Activated CD4-positive, alpha-beta T cell treated with anti-CD3 and anti-CD28 coated beads, Interleukin-2, amount 50 U/mL, for 16 hours (primary cell): ENCODE measurements around the gene SDC1.
"Not testable (repeated sequence)": the region's sequence is repeated elsewhere in the genome, so short reads cannot be mapped to it uniquely, and the experiment has no call there.

Experiments used
- DNase-seq: peaks from one replicate; pipeline ENCODE4 v3.0.0-alpha.2; 2020

The SDC1 gene

DNA sequence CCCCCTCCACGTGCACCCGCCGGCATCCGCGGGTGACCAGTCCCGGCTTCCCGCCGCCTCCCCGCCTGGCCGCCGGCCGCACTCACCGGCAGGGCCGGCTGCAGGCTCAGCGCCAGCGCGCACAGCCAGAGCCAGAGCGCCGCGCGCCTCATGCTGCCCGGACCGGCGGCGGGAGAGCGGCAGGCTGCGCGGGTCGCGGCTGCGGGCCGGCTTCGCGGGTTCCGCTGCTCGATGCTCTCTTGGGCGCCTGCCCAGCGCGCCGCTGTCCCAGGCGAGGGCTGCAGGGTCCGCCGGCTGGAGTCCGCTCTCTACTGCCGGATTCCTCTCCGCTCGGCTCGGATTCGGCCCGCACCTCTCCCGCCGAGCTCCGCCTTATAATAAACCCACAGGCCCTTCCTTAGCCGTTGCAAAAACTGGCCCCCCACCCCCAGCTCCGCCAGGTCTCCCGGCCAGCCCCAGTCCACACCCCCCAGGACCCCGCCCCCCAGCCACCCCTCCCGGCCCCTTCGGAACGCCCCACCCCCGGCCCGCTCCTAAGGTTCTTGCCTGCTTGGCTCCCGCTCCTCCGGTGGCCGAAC is at the start of gene SDC1:
Gene SDC1, minus strand, starts transcription at position 415 of the 578 bp plus-strand sequence. Its CDS starts 263 bp downstream, at position 152.
- no peak for DNase-seq

- DNase-seq: no peak
These were observed 48.1 kb upstream of the SDC1 start for GRCh38 chr2:20273042-20273441.

GRCh38 chr2:20268317-20268716 is 43.4 kb upstream of the SDC1 start:
- DNase-seq: not testable (repeated sequence)

- no peak for DNase-seq
These were observed 42.6 kb upstream of the SDC1 start for GRCh38 chr2:20267529-20267928.

- no peak for DNase-seq
These were observed 39.7 kb upstream of the SDC1 start for GRCh38 chr2:20264629-20265028.

- no peak for DNase-seq
These were observed 32.5 kb upstream of the SDC1 start for GRCh38 chr2:20257411-20257810.

- DNase-seq: no peak
These were observed 29.8 kb upstream of the SDC1 start for GRCh38 chr2:20254731-20255130.

DNA sequence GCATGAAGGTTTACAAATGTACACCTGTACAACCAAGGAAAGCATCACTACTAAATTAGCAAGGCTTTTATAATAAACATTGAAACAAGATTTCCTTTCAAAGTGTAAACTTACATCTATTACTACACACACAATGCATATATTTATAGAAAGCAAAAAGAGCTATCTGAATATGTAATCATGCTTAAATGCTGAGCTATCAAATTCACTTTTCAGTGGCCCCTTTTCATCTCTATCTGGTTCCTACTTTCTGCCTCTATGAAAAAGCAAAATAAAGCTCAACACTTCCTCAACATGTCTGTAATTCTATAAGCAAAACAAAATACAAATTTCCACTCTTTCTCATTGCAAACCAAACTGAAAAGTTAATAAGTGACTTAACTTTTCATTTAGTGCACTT is 25.5 kb upstream of the SDC1 start:
- DNase-seq: no peak

DNA sequence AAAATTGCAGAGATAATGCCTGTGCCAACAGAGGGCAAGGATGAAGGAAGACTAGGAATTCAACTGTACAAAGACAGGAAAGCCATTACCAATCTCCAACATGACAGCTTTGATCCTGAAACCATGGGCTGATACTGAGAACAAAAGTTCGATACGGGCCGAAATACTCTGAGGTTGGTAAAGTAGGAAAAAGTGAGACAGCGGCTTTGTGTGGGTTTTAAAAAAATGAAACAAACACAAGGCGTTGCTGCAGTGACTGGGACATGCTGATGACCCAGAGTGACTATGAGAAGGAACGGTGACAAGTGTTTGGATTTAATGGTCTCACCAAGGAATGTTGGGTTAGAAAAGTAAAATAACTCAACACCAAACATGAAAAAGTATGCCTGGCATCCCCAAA is 24.2 kb upstream of the SDC1 start:
- DNase-seq: no peak

DNA sequence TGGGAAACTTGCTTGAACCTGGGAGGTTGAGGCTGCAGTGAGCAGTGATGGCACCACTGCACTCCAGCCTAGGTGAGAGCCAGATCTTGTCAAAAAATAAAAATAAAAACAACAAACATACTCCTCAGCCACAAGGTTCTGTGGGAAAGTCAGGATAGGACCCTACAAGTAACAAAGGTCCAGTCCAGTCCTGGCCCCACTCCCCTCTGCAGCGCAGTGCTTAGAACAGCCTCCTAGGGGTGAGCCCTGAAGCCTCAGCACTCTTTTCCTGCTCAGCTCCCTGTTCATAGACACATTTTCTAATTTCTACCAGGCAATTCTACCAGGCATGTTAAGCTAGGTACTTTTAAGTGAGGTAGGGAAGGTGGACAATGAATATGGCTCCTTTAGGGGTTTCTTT is 22.2 kb upstream of the SDC1 start:
- no peak for DNase-seq

GRCh38 chr2:20243637-20244036 is 18.7 kb upstream of the SDC1 start:
- not testable (repeated sequence) for DNase-seq

DNA sequence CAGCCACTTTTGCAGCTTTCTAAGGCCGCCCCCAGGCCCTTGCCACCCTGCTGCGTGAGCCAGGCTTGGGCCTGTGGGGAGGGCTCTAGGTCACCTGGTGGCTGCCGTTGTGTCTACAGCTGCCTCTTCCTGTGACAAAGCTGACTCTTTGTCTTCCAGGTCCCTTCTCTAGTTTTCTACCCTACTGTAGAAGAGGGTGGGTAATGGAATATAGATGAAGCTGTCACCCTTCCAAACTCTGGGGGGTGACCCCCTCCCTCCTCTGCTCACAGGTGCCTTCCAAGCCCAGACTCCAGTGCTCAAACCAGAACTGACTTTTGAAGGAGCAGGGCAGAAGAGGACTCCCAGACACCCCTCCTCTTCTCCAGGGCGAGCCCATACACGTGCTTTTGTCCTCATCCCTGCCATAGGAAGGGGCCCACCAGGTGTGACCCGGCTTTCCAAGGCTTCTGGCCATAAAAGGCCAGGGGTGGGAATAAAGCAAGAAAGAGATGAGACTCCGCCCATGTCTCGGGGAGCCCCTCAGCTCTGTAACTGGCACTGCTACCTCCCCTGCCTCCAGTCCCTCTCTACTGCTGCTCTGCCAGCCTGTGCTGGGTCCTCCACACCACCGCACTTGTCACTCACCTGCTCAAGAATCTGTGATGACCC is 17.9 kb upstream of the SDC1 start:
- no peak for DNase-seq

DNA sequence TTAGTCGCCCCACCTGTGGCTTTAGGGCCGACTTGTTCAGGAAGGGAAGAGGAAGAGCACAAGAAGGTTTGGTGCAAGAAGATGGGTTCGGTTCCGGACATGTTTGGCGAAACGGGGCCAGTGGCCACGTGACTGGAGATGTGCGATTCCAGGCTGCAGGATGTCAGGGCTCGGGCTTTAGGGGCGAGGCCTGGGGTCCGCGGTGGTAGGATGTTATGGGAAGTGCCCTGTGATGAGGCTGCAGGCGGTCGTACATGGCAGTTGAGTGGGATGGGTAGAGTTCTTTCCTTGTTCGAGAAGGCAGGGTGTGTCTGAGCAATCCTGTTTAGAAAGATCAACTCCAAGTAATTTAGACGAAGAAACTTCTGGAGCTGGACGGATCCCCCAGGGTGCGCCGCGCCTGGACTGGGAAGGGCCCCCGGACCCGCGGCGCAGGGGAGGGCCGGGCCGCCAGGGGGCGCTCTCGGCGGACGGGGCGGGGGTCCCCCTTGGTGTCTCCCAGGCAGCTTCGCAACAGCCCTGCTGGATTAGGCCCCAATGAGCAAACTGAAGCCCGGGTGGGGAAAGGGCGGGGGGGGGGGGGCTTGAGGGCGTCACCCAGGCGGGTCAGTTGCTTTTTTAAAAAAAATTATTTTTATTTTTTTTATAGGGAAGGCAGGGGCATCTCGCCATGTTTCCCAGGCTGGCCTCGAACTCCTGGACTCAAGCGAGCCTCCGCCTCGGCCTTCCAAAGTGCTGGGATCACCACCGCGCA is 17.2 kb upstream of the SDC1 start:
- no peak for DNase-seq

DNA sequence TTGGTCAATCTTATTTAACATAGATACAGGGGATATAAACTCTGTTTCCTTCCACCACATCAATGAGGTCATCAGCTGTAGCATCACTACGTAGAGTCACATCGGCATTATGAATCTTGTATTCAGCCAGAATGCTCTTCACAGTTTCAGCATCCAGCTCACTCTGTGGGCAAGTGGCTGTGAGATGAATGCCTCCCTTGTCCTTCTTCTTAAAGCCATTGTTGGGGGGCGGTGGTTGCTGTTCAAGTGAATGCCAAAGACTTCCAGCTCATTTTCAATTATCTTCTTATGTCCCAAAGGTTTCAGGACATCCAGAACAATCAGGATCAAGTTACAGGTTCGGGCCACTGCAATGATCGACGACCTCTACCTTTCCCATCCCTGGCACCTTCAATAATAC is 15.4 kb upstream of the SDC1 start:
- not testable (repeated sequence) for DNase-seq

DNA sequence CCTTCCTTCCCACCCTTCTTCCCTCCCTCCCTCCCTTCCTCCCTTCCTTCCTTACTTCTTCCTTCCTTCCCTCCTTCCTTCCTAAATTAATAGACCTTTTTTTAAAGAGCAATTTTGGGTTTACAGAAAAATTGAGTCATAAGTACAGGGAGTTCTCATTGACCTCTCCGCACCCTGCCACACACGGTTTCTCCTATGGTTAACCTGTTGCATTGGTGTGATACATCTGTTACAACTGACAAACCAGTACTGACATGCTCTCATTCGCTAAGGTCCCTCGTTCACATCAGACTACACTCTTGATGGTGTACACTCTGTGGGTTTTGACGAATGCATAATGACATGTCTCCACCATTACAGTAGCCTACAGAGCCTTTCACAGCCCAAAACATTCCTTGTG is 11.6 kb upstream of the SDC1 start:
- DNase-seq: no peak

DNA sequence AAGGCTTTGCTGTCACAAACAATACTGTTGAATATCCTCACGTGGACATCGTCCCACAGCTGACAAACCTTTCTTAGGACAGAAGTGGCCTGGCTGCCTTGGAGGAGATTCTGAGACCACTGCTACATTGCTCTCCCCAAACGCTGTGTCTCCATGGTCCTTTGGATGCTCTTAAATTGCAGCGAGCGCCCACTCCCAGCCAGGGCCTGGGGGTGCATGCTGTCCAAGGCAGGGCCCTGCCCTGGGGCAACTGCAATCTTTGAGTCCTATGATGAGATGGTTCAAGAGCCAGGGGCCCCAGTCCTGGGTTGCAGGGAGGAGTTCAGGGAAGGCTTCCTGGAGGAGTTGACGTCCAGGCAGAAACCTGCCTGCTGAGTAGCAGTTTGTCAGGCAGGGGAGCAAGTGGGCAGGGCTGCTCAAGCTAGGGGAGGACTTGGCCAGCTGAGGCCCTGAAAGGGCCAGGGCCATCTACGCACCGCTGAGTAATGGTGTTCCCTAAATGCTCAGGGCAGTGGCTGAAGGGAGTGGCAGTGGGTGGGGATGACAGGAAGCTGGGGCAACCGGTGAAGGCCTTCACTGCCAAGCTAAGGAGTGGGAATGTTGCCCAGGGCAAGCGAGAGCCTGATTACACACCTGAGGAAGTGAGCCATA is 10.8 kb upstream of the SDC1 start:
- no peak for DNase-seq

DNA sequence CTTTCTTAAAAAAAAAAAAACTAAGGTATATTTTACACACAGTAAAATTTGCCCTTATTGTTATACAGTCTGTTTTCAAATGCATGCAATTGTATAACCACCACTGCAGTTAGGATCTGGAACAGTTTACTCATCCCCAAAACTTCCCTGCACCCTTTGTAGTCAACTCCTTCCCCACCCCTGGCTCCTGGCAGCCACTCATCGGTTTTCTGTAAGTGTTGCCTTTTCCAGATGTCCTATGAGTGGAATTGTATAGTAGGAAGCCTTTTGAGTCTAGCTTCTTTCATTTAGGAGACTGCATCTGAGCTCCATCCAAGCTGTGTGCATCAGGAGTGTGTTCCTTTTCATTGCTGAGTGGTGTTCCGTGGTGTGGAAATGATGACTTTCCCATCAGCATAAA is 9.7 kb upstream of the SDC1 start:
- DNase-seq: not testable (repeated sequence)

GRCh38 chr2:20232837-20233207 is 7.9 kb upstream of the SDC1 start:
- DNase-seq: no peak

DNA sequence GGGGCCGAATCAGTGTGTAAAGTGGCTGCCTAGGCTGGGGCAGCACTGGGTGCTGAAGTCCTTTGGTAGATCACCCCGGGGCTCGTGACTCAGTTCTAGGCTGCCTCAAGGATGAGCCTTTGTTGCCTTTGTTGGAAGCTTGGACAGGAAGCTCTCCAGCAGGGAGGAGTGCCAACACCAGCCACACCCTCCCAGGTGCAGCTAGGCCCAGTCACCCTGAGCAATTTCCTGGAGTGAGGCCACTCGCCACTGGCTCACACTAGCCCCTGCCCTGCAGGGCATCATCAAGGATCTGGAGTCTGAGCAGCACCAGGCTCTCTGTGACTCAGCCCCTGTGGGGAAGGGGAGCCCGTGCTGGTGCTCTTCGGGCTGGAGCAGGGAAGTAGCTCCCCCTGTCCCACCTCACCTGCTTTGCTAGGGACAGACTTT is 6.7 kb upstream of the SDC1 start:
- DNase-seq: no peak

DNA sequence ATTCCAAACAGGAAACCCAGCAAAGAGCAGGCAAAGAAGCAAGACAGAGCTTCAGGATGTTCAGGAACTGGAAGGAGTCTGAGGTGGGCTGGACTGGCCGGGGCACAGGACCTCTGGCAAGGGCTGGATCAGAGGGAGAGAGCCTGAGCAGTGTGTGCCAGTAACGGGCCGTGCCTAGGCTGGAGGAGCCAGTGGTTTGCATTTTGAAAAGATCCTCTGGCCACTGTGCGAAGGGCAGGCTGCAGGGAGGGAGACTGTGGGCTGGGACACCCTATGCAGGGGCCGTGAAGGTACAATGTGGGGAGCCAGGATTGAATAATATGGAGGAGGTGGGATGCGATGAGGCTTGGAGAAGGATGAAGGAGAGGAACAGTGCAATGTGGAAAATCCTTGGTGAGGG is 6.2 kb upstream of the SDC1 start:
- DNase-seq: no peak

DNA sequence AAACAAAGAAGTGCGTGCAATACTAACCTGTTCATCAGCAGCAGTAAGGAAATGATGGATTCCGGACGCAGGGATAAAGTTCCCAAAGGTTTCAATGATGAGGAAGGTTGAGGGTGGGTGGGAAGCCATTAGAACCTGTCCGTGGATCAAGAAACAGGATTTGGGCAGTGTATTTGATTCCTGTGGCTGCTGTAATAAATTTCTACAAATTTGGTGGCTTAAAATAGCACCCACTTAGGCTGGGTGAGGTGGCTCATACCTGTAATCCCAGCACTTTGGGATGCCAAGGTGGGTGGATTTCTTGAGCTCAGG is 5.1 kb upstream of the SDC1 start:
- DNase-seq: no peak

DNA sequence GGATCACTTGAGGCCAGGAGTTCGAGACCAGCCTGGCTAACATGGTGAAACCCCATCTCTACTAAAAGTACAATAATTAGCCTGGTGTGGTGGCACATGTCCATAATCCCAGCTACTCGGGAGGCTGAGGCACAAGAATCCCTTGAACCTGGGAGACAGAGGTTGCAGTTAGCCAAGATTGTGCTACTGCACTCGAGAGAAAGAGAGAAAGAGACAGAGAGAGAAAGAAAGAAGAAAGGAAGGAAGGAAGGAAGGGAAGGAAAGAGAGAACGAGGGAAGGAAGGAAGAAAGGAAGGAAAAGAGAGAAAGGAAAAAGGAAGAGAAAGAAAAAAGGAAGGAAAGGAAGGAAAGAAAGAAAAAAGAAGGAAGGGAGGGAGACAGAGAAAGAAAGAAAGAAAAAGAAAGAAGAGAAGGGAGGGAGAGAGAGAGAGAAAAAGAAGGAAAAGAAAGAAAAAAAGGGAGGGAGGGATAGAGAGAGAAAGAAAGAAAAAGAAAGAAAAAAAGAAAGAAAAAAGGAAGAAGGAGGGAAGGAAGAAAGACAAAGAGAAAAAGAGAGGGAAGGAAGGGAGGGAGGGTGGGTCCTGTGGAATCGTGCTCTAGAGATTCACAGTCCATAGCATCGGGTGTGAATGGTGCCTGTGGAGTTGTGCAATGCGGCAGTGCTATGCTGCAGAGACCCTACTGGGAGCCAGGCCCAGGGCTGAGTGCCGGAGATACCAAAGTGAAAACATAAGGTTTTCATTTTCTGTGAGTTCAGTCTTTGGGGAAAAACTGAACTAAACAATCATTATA is 4.6 kb upstream of the SDC1 start:
- DNase-seq: no peak

- no peak for DNase-seq
These were observed 3.1 kb upstream of the SDC1 start for GRCh38 chr2:20227894-20228505.
